Measurements from ENCODE around the gene ANO10.

DNA sequence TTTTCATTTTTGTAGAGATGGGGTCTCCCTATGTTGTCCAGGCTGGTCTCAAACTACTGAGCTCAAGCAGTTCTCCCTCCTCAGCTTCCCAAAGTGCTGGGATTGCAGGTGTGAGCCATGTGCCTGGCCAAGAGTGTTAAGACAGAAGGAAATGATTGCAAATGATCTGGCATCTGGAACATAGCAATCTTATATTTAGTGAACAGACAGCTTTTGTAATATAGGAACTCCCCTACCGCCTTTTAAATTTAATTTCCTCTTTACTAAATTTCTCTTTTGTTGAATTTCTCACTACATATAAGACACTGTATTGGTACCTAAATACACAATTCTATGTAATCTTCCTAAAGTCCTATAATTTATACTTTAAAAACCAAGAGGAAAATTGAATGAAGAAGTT is 13.1 kb downstream of the ANO10 start:
- TF ChIP-seq, protein P1, sequence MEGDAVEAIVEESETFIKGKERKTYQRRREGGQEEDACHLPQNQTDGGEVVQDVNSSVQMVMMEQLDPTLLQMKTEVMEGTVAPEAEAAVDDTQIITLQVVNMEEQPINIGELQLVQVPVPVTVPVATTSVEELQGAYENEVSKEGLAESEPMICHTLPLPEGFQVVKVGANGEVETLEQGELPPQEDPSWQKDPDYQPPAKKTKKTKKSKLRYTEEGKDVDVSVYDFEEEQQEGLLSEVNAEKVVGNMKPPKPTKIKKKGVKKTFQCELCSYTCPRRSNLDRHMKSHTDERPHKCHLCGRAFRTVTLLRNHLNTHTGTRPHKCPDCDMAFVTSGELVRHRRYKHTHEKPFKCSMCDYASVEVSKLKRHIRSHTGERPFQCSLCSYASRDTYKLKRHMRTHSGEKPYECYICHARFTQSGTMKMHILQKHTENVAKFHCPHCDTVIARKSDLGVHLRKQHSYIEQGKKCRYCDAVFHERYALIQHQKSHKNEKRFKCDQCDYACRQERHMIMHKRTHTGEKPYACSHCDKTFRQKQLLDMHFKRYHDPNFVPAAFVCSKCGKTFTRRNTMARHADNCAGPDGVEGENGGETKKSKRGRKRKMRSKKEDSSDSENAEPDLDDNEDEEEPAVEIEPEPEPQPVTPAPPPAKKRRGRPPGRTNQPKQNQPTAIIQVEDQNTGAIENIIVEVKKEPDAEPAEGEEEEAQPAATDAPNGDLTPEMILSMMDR (IDR thresholded peaks at IDR 0.05 in 8 of 11, conservative IDR thresholded peaks at IDR 0.05 in 3 of 11), result no peak
- no peak for TF ChIP-seq POLR2A (IDR thresholded peaks at IDR 0.05)

All from spleen (tissue), 7 donors.